Spleen (tissue), 11 donors: ENCODE results near the gene SH3RF3. TPM values are rescaled to one million over a fixed set of nuclear protein-coding genes. Genes with fewer than 3 reads are reported as not detected.

Source experiments
- DNase-seq: peaks from one replicate; pipeline ENCODE4 v3.0.0-alpha.2; 2020
- H3K27ac ChIP-seq, 8 donors: fragments of 200-600 bp; sonication (generic) in 7 of 8; 1 replicate in 4 of 8; 2 replicates in 4 of 8; pipeline versions ENCODE4 v1.5.0 to v1.8.0; 2016 to 2021; ENCODE audit warnings: inconsistent platforms in 4 of 8, mild to moderate bottlenecking in 4 of 8, moderate library complexity in 1 of 8
- H3K27me3 ChIP-seq, 7 donors: fragments of 200-600 bp; sonication (generic) in 6 of 7; replicated peaks in 1 of 7; 1 replicate in 4 of 7; 2 replicates in 3 of 7; pipeline versions ENCODE4 v1.5.0 to v1.8.0; 2016 to 2021; ENCODE audit warnings: inconsistent platforms in 3 of 7, mild to moderate bottlenecking in 1 of 7
- H3K36me3 ChIP-seq, 6 donors: fragments of 200-600 bp; sonication (generic) in 5 of 6; 1 replicate in 4 of 6; 2 replicates in 2 of 6; pipeline versions ENCODE4 v1.5.0 to v1.8.0; 2016 to 2021; ENCODE audit warnings: inconsistent platforms in 2 of 6
- H3K4me1 ChIP-seq, 6 donors: fragments of 200-600 bp; sonication (generic) in 5 of 6; 1 replicate in 3 of 6; 2 replicates in 3 of 6; pipeline versions ENCODE4 v1.5.0 to v1.8.0; 2016 to 2021; ENCODE audit warnings: inconsistent platforms in 3 of 6
- H3K4me3 ChIP-seq, 8 donors: fragments of 200-600 bp; sonication (generic) in 7 of 8; 1 replicate in 4 of 8; 2 replicates in 4 of 8; pipeline versions ENCODE4 v1.5.0 to v1.8.0; 2016 to 2021; ENCODE audit warnings: inconsistent platforms in 4 of 8, mild to moderate bottlenecking in 4 of 8, moderate library complexity in 2 of 8
- H3K9me3 ChIP-seq, 8 donors: fragments of 200-600 bp; sonication (generic) in 7 of 8; 1 replicate in 4 of 8; 2 replicates in 4 of 8; pipeline versions ENCODE4 v1.5.0 to v1.8.0; 2016 to 2021; ENCODE audit warnings: inconsistent platforms in 4 of 8
- CTCF ChIP-seq, 11 experiments: fragments of 200-600 bp in 7 of 11; fragments of 450-650 bp in 4 of 11; sonication (generic) in 4 of 11; IDR thresholded peaks in 8 of 11; conservative IDR thresholded peaks in 3 of 11; 1 replicate in 7 of 11; 2 replicates in 4 of 11; pipeline versions ENCODE4 v1.4.0 to v1.8.0; 2016 to 2021; ENCODE audit warnings: antibody characterized with exemption in 11 of 11, inconsistent platforms in 4 of 11, mild to moderate bottlenecking in 1 of 11
- POLR2A ChIP-seq, 3 donors: fragments of 450-650 bp; IDR thresholded peaks; one replicate each; pipeline ENCODE4 v1.5.1; 2017; ENCODE audit warnings: antibody characterized with exemption in 3 of 3, mild to moderate bottlenecking in 1 of 3
- POLR2AphosphoS5 ChIP-seq, 3 donors: sonication (generic); formaldehyde crosslinking; IDR thresholded peaks; one replicate each; pipeline ENCODE4 v1.5.1; 2017; ENCODE audit warnings: antibody characterized with exemption in 3 of 3
- WGBS, 5 donors: extraction: QIAGEN DNeasy Blood & Tissue Kit in 3 of 5; methylation state at CpG; one replicate each; pipeline versions ENCODE4 v1.1.5 to v1.1.7; 2013 to 2018; 5-methylcytosine and 5-hydroxymethylcytosine counted together
- intact Hi-C: fragments of 100-400 bp; cut with DNase I; formaldehyde crosslinking; loops from one replicate; pipeline ENCODE4 v1.15.0; 2023; ENCODE audit warnings: low total_unique reads
- polyA plus RNA-seq, 3 donors: library from polyadenylated mRNA; stranded (reverse); fragments of 200-250 nt; gene quantifications; one replicate each; pipeline ENCODE4 v1.2.1, GENCODE V29; 2013
- total RNA-seq, 7 donors: library from RNA; depleted of rRNA in 3 of 7; stranded (reverse); fragments of >200 nt in 3 of 7; fragmentation: NEBNext Ultra II Directional in 4 of 7; extraction: Animal tissue kit (Norgen Biotek cat#: 25700) in 4 of 7; gene quantifications; one replicate each; pipeline versions ENCODE4 v1.1.0 to v1.2.1, GENCODE V29; 2016 to 2021
- donor health status: healthy with polysubstance abuse.
- donor health status: DM: no; HTN: no; CAD: no; lungs with moderate emphysema.
- donor health status: DM: no; HTN: no; CAD: no.
- donor health status: Bipolar disorder and iron deficiency.
- donor health status: healthy.
- donor health status: DM: no; HTN: no; CAD: no.
- donor health status: DM: yes; HTN: yes; CAD: no.

SH3RF3 gene
- total and polyA plus RNA-seq, 10 donors, result 1.3 to 7.6 (median 4.7) TPM

GRCh38 chr2:109415581-109416013, 286.6 kb downstream of the SH3RF3 start:
- no peak overlapping the region for H3K27ac ChIP-seq
- no peak overlapping the region for H3K4me3 ChIP-seq
- no peaks in the 10 kb centered on the region for H3K36me3 ChIP-seq
- intact Hi-C loops, result no loop called here
- no peaks in the 10 kb centered on the region for H3K27me3 ChIP-seq
- H3K9me3 ChIP-seq, result no peaks in the 10 kb centered on the region
- WGBS, 5 donors, result 81 to 92% (median 86%) methylated on average over 5 to 7 of the region's 7 CpGs
- peaks cover 0 to 5% (median 0%) of the 10 kb centered on the region in 6 donors for H3K4me1 ChIP-seq
- no peak for DNase-seq
- TF ChIP-seq CTCF (IDR thresholded peaks at IDR 0.05 in 8 of 11, conservative IDR thresholded peaks at IDR 0.05 in 3 of 11) (no peak), POLR2AphosphoS5 (IDR thresholded peaks at IDR 0.05) (no peak), POLR2A (IDR thresholded peaks at IDR 0.05) (no peak)

GRCh38 chr2:109417701-109418335, 288.8 kb downstream of the SH3RF3 start:
- Histone ChIP-seq H3K4me1 (peaks cover 0 to 5% (median 0%) of the 10 kb centered on the region in 6 donors), H3K27ac (no peak overlapping the region), H3K9me3 (no peaks in the 10 kb centered on the region), H3K27me3 (no peaks in the 10 kb centered on the region), H3K36me3 (no peaks in the 10 kb centered on the region), H3K4me3 (no peak overlapping the region)
- TF ChIP-seq CTCF (IDR thresholded peaks at IDR 0.05 in 8 of 11, conservative IDR thresholded peaks at IDR 0.05 in 3 of 11) (no peak), POLR2A (IDR thresholded peaks at IDR 0.05) (no peak), POLR2AphosphoS5 (IDR thresholded peaks at IDR 0.05) (no peak)
- peak; percentile 56 for DNase-seq
- WGBS, 5 donors, result 77 to 89% (median 85%) methylated on average over 9 to 10 of the region's 10 CpGs
- intact Hi-C loops, result no loop called here

GRCh38 chr2:109418716-109419115, 289.7 kb downstream of the SH3RF3 start:
- Histone ChIP-seq H3K4me3 (no peak overlapping the region), H3K27ac (no peak overlapping the region), H3K36me3 (no peaks in the 10 kb centered on the region), H3K4me1 (peaks cover 0 to 5% (median 0%) of the 10 kb centered on the region in 6 donors), H3K27me3 (no peaks in the 10 kb centered on the region), H3K9me3 (no peaks in the 10 kb centered on the region)
- intact Hi-C loops, result no loop called here
- DNase-seq, result peak; percentile 51
- TF ChIP-seq POLR2AphosphoS5 (IDR thresholded peaks at IDR 0.05) (no peak), POLR2A (IDR thresholded peaks at IDR 0.05) (no peak), CTCF (IDR thresholded peaks at IDR 0.05 in 8 of 11, conservative IDR thresholded peaks at IDR 0.05 in 3 of 11) (no peak)
- WGBS, 5 donors, result 85 to 96% (median 91%) methylated on average over 5 to 7 of the region's 7 CpGs

- Histone ChIP-seq H3K27me3 (no peaks in the 10 kb centered on the region), H3K4me3 (no peak overlapping the region), H3K4me1 (peaks cover 0 to 5% (median 0%) of the 10 kb centered on the region in 6 donors), H3K27ac (no peak overlapping the region), H3K36me3 (no peaks in the 10 kb centered on the region), H3K9me3 (no peaks in the 10 kb centered on the region)
- TF ChIP-seq POLR2AphosphoS5 (IDR thresholded peaks at IDR 0.05), result no peak
- no peak for TF ChIP-seq CTCF (IDR thresholded peaks at IDR 0.05 in 8 of 11, conservative IDR thresholded peaks at IDR 0.05 in 3 of 11)
- TF ChIP-seq POLR2A (IDR thresholded peaks at IDR 0.05), result no peak
- intact Hi-C loops, result no loop called here
- 80 to 90% (median 87%) methylated on average over 15 of the region's 15 CpGs for WGBS, 5 donors
- peak; percentile 72 for DNase-seq
Measured at GRCh38 chr2:109419171-109419756, 290.3 kb downstream of the SH3RF3 start.
